HepG2 (cell line): ENCODE measurements around the gene TCF3. TPM values are rescaled to one million over a fixed set of nuclear protein-coding genes. Genes with fewer than 3 reads are reported as not detected.

Source experiments
- CCAR2 ChIP-seq: fragments of 200-400 bp; formaldehyde crosslinking; optimal IDR thresholded peaks from 2 replicates; pipeline ENCODE3; 2018; ENCODE audit warnings: low read depth, mild to moderate bottlenecking, low read length, moderate library complexity
- ELK4 ChIP-seq: sonication (generic); formaldehyde crosslinking; IDR thresholded peaks from 2 replicates; pipeline ENCODE4 v1.9.0; 2021; ENCODE audit warnings: missing genetic modification reagents, borderline replicate concordance
- FOXK2 ChIP-seq: fragments of 450-650 bp; IDR thresholded peaks from 2 replicates; pipeline ENCODE4 v1.6.1; 2016
- GATAD2A ChIP-seq: IDR thresholded peaks from 2 replicates; pipeline ENCODE4 v1.6.1; 2016
- HOMEZ ChIP-seq: IDR thresholded peaks from 2 replicates; pipeline ENCODE4 v1.6.1; 2016; ENCODE audit warnings: low read depth
- MXD3 ChIP-seq: IDR thresholded peaks from 2 replicates; pipeline ENCODE4 v1.6.1; 2016; ENCODE audit warnings: mild to moderate bottlenecking, missing biosample characterization, missing genetic modification reagents
- NCOR1 ChIP-seq: fragments of 200-600 bp; sonication (generic); IDR thresholded peaks from 2 replicates; pipeline ENCODE4 v1.7.0; 2017; ENCODE audit warnings: antibody characterized with exemption, low read length, borderline replicate concordance
- NR2F6 ChIP-seq, 2 experiments: IDR thresholded peaks; 2 replicates each; pipeline ENCODE4 v1.6.1; 2016; ENCODE audit warnings: antibody characterized with exemption in 1 of 2, mild to moderate bottlenecking in 1 of 2
- PITX1 ChIP-seq: sonication (generic); formaldehyde crosslinking; IDR thresholded peaks from 2 replicates; pipeline ENCODE4 v1.5.1; 2020; ENCODE audit warnings: mild to moderate bottlenecking, missing genetic modification reagents
- PLRG1 ChIP-seq: fragments of 450-650 bp; conservative IDR thresholded peaks from 2 replicates; pipeline ENCODE4 v1.6.1; 2016
- RAD21 ChIP-seq: fragments of 450-650 bp; formaldehyde crosslinking; IDR thresholded peaks from 2 replicates; pipeline ENCODE4 v1.5.0; 2020; ENCODE audit warnings: mild to moderate bottlenecking
- SP1 ChIP-seq, 2 experiments: fragments of 450-650 bp in 1 of 2; sonication (generic) in 1 of 2; formaldehyde crosslinking in 1 of 2; IDR thresholded peaks; 2 replicates each; pipeline versions ENCODE4 v1.4.0 to v1.6.1; 2016 to 2020; ENCODE audit warnings: missing genetic modification reagents in 1 of 2
- STAG1 ChIP-seq: sonication (generic); formaldehyde crosslinking; IDR thresholded peaks from 2 replicates; pipeline ENCODE4 v1.4.0; 2020; ENCODE audit warnings: missing genetic modification reagents
- ZBTB14 ChIP-seq: sonication (generic); formaldehyde crosslinking; IDR thresholded peaks from 2 replicates; pipeline ENCODE4 v1.4.0; 2020; ENCODE audit warnings: missing genetic modification reagents
- ZBTB42 ChIP-seq: sonication (generic); formaldehyde crosslinking; IDR thresholded peaks from 2 replicates; pipeline ENCODE4 v1.5.0; 2020; ENCODE audit warnings: mild to moderate bottlenecking, missing genetic modification reagents
- ZFP91 ChIP-seq: sonication (generic); formaldehyde crosslinking; IDR thresholded peaks from 2 replicates; pipeline ENCODE4 v1.9.0; 2022; ENCODE audit warnings: missing genetic modification reagents, mild to moderate bottlenecking, borderline replicate concordance
- ZFX ChIP-seq: sonication (generic); formaldehyde crosslinking; IDR thresholded peaks from 2 replicates; pipeline ENCODE4 v1.4.0; 2020; ENCODE audit warnings: mild to moderate bottlenecking, low read depth, missing genetic modification reagents, moderate library complexity
- ZNF512B ChIP-seq: sonication (generic); formaldehyde crosslinking; IDR thresholded peaks from 2 replicates; pipeline ENCODE4 v1.5.1; 2020; ENCODE audit warnings: missing genetic modification reagents, mild to moderate bottlenecking, borderline replicate concordance
- ZNF605 ChIP-seq: sonication (generic); formaldehyde crosslinking; IDR thresholded peaks from 2 replicates; pipeline ENCODE4 v1.8.0; 2022; ENCODE audit warnings: mild to moderate bottlenecking, missing genetic modification reagents
- ZNF883 ChIP-seq: sonication (generic); formaldehyde crosslinking; IDR thresholded peaks from 2 replicates; pipeline ENCODE4 v1.5.1; 2020; ENCODE audit warnings: mild to moderate bottlenecking, missing genetic modification reagents; ENCODE audit errors: not compliant biosample characterization
- ZSCAN30 ChIP-seq: sonication (generic); formaldehyde crosslinking; IDR thresholded peaks from 2 replicates; pipeline ENCODE4 v1.5.0; 2020; ENCODE audit warnings: mild to moderate bottlenecking, missing genetic modification reagents
- polyA plus RNA-seq, 8 experiments: library from polyadenylated mRNA; depleted of rRNA in 3 of 8; stranded (reverse) in 7 of 8; unstranded in 1 of 8; fragments of >200 nt; fragmentation: Illumina TruSeq in 4 of 8; extraction: Trizol in 4 of 8; gene quantifications; 2 replicates each; pipeline versions ENCODE4 v1.2.1 to v1.2.3, GENCODE V29; 2011 to 2016; ENCODE audit warnings: low read depth in 4 of 8, missing spikeins in 1 of 8, mixed read lengths in 1 of 8; ENCODE audit not compliant: insufficient read depth in 1 of 8
- total RNA-seq, 5 experiments: library from RNA; depleted of rRNA; stranded (reverse); fragments of >200 nt; fragmentation: Illumina TruSeq; extraction: Trizol; gene quantifications; 2 replicates each; pipeline ENCODE4 v1.2.3, GENCODE V29; 2016; ENCODE audit warnings: low read depth in 1 of 5

Gene TCF3
- total and polyA plus RNA-seq, 2 of the 13 experiments (the other 11 are each of a cell fraction or from before 2014, with no cell fraction given): 51.4 to 53.2 TPM

- 0 out of 2 replicates have a peak, but pooled peaks have one; percentile 41 for TF ChIP-seq ZNF512B
- 0 out of 2 replicates have a peak, but pooled peaks have one; percentile 11 for TF ChIP-seq ZFX (CRISPR knock-in tag)
- TF ChIP-seq GATAD2A (CRISPR knock-in tag): 0 out of 2 replicates have a peak, but pooled peaks have one; percentile 23
- peak; percentile 69; the same call in 1 of the 2 replicates for TF ChIP-seq MXD3 (CRISPR knock-in tag)
- peak; percentile 80 for TF ChIP-seq RAD21 (CRISPR knock-in tag)
- no peak for TF ChIP-seq CCAR2
- no peak for TF ChIP-seq NR2F6 (IDR thresholded peaks at IDR 0.05)
- no peak for TF ChIP-seq NR2F6 (CRISPR knock-in tag; IDR thresholded peaks at IDR 0.05)
- TF ChIP-seq SP1 (IDR thresholded peaks at IDR 0.05): no peak
- TF ChIP-seq SP1 (CRISPR knock-in tag; IDR thresholded peaks at IDR 0.05): no peak
- TF ChIP-seq NCOR1: no peak
- TF ChIP-seq HOMEZ (CRISPR knock-in tag): no peak
- no peak for TF ChIP-seq ELK4 (CRISPR knock-in tag)
- 0 out of 2 replicates have a peak, but pooled peaks have one; percentile 39 for TF ChIP-seq ZBTB42 (CRISPR knock-in tag)
- TF ChIP-seq ZNF883 (CRISPR knock-in tag): peak; percentile 19
- TF ChIP-seq ZBTB14 (CRISPR knock-in tag): peak; percentile 72
- TF ChIP-seq ZNF605: no peak
- TF ChIP-seq PLRG1: no peak
- TF ChIP-seq ZSCAN30 (CRISPR knock-in tag): no peak
- TF ChIP-seq FOXK2: no peak
- peak; percentile 26; the same call in 1 of the 2 replicates for TF ChIP-seq ZFP91 (CRISPR knock-in tag)
- 0 out of 2 replicates have a peak, but pooled peaks have one; percentile 23 for TF ChIP-seq PITX1
- peak; percentile 81 for TF ChIP-seq STAG1 (CRISPR knock-in tag)
Observed at GRCh38 chr19:1672038-1672768, 19.8 kb upstream of the TCF3 start (continued).
